GM19395 (cell line): Measurements from ENCODE around the gene PHLDB1.
"Not testable (repeated sequence)": the region's sequence is repeated elsewhere in the genome, so short reads cannot be mapped to it uniquely, and the experiment has no call there.

Experiments
- ATAC-seq: cut with Tn5 transposase; IDR thresholded peaks from one replicate; pipeline ENCODE4 v1.9.1; 2021; ENCODE audit warnings: mild to moderate bottlenecking, moderate library complexity; ENCODE audit not compliant: unreplicated experiment

Gene PHLDB1

DNA sequence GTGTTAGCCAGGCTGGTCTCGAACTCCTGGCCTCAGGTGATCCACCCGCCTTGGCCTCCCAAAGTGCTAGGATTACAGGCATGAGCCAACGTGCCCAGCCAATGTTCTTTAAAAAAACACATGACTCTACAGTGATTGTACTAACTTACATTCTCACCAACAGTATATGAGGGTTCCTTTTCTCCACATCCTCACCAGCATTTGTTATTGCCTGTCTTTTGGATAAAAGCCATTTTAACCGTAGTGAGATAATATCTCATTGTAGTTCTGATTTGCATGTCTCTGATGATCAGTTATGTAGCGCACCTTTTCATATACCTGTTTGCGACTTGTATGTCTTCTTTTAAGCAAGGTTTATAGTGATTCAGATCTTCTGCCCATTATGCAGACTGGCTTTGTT, 75.5 kb downstream of the PHLDB1 start:
- ATAC-seq = not testable (repeated sequence)

DNA sequence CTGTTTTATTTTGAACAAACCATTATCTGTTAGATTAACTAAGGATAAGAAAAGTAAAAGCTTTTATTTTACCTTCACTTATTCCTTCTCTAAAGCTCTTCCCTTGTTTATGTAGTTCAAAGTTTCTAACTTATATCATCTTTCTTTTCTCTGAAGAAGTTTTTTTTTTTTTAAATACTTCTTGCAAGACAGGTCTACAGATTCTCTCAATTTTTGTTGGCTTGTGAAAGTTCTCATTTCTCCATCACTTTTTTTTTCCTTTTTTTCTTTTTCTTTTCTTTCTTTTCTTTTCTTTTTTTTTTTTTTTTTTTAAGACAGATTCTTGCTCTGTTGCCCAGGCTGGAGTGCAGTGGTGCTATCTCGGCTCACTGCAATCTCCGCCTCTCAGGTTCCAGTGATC, 76.8 kb downstream of the PHLDB1 start:
- no peak for ATAC-seq

DNA sequence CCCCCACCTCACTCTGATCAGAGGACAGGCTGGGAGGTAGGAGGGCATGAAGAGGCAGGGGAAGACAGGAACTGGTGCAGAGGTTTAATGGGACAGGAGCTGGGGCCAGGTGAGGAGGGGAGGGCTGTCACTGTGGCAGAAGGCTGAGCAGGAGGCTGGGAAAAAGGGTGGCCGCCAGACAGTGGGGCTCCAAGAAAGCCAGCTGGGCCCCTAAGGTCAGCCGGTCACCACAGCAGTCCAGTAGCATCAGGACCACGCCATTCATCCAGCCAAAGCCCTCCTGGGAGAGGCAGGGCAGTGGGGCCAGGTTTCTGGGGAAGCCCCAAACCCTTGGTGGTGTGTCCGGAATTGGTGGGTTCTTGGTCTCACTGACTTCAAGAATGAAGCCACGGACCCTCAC, 80.5 kb downstream of the PHLDB1 start:
- ATAC-seq = no peak

- ATAC-seq = not testable (repeated sequence)
These were observed 80.9 kb downstream of the PHLDB1 start for GRCh38 chr11:118688339-118688738.

- no peak for ATAC-seq
These were observed 81.6 kb downstream of the PHLDB1 start for GRCh38 chr11:118688851-118689502.

DNA sequence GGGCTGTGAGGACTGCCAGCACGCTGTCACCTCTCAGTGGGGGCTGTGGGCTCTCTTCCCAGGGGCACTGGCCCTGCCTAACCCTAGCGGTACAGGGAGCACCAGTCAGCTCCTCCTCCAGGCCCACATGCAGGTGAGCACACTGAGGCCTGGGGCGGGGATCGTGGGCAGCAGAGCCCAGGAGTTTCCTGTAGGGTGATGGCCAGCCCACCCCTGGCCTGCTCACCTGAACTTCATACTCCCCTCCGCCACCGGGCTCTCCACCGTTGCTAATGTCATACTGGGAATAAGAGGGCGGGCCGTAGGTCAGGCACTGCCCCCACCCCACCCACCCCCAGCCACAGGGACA, 82.1 kb downstream of the PHLDB1 start:
- no peak for ATAC-seq

GRCh38 chr11:118689852-118690552, 82.6 kb downstream of the PHLDB1 start:
- peak; percentile 80 for ATAC-seq

DNA sequence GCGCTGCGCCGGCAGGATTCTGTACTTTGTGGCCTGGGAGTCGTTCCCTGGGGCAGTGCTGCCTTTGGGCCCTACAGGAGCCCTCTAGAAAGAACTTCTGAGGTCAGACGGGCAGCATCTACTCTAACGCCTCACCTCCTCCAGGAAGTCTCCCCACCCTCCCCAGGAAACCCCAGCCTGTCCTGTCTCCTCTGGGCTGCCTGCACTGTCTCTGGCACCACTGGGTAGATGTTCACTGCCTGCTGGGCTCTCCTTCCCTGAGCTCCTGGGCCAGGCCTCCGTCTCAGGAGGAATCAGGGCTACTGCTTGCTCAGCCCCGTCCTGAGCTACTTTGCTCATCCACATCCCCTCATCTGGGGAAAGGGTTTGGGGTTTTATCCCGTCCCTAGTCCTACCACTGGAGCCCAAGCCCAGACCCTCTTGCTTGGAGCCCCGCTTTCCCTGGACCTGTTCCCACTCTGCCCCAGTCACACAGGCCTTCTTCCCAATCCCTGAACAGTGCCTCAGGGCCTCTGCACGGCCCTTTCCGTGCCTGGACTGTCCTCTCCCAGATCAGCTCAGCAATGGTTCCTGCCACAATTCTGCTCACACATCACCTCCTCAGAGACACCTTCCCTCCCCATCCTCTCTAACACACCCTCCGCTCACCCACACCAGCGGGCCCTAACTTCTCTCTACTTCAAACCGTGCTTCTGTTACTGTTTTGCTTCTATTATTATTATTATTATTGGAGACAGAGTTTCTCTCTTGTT, 83.3 kb downstream of the PHLDB1 start:
- no peak for ATAC-seq

- no peak for ATAC-seq
These were observed 84.8 kb downstream of the PHLDB1 start for GRCh38 chr11:118691926-118692830.

DNA sequence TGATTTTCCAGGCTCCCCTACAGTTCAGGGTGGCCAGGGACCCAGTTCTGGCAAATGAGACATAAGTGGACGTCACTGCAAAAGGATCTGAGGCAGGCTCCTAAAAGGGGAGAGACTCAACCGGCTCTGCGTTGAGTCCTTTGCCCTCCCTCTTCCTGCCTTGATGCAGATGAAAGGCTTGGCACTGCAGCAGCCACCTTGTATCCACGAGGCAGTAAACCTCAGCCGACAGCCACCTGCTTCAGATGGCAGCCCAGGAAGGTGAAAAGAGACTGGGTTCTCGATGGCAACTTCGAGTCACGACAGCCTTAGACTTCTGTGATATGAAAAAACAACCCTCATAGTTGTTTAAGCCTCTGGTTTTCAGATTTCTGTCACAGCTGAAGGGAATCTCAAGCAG, 86.8 kb downstream of the PHLDB1 start:
- no peak for ATAC-seq

GRCh38 chr11:118694771-118695170, 87.4 kb downstream of the PHLDB1 start:
- no peak for ATAC-seq

DNA sequence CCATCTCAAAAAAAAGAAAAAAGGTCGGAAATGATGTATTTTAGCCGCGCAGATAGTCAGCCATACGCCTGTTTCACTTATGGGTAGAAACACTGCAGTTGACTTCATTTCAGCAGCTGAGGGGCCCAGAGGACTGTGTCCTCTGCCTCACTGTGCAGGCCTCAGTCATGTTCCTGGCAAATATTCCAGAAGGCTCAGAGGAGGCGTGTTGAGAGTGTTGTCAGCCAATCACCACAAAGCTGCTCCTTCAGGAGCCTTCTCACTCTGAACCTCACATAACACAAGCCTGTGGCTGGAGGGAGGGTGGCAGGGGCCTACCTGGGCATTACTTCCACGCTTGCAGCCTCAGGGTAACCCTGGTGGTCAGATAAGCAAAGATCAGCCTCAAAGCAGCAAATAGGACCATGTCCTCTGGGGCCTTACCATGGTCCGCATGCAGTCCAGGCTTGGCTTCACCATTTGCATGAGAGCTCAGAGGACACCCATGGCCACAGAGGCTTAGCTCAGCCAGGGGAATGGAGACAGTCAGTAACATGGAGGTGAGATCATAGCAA, 89.3 kb downstream of the PHLDB1 start:
- no peak for ATAC-seq

GRCh38 chr11:118697346-118697745, 89.9 kb downstream of the PHLDB1 start:
- no peak for ATAC-seq

- no peak for ATAC-seq
These were observed 92.2 kb downstream of the PHLDB1 start for GRCh38 chr11:118699506-118700220.

DNA sequence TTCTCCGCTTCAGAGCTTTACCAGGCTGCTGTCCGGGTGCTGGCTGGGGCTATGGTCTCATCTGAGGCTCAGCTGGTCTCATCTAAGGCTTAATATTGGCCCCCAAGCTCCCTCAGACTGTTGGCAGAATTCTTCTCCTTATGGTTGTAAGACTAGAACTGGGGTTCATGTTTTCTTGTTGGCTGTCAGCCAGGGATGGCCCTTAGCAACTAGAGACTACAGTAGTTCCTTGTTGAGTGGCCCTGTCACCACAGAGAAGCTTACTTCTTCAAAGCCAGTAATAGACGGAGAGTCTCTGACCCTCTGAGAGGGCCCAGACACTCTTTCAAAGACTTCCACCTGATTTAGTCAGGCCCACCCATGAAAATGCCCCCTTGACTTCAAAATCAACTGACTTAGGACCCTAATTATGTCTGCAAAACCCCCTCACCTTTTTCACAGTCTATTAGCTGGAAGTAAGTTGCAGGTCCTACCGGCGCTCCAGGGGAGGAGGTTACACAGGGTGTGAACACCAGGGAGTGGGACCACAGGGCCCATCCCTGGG, 96.2 kb downstream of the PHLDB1 start:
- no peak for ATAC-seq

DNA sequence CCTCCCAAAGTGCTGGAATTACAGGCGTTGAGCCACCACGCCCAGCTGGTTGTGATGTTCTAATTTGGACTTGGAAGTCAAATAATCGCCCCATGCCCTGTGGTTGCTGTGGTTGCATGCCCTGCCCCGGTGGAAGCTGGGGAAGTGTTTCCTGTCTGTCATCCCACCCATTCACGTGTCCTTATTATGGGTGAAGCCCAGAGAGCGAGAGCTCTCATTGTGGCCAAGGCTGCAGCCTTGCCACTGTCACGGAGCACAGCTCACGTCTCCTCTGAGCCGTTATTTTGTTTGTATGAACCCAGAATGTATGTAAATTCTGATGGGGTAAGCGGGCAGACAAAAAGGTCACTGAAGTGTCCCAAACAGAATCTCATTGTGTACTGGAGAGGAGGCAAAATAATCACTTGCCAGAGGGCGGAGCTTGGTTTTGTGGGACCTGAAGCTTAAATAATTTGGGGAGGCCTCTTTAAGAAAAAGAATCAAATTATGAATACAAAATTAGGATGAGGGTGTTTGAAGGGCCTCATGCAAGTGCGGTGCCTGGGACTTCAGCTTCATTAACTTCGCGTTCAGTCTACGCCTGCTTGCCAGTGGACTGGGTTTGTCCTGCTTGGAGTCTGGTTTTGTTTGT, 97.8 kb downstream of the PHLDB1 start:
- no peak for ATAC-seq

- ATAC-seq = no peak
These were observed 98.6 kb downstream of the PHLDB1 start for GRCh38 chr11:118705791-118706545.

DNA sequence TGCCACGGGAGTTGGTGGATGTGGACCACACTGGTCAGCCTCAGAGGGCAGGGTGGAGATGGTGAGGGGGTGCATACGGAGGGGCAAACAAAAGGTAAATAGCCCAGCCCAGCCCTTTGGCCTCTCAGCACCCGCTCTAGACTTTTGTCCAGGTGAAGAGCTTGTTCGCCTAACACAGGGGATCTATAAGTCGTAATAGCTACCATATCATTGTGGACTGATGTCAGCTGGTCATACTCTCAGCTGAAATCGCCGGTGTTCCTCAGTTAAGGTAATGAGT, 99.1 kb downstream of the PHLDB1 start:
- no peak for ATAC-seq
